ENCODE results near the gene AKAP8L.
A peak's percentile ranks its signal among the peaks of the same experiment; 100 is the strongest.

AKAP8L gene

GRCh38 chr19:15431396-15432017, 12.7 kb upstream of the AKAP8L start:
- H3K4me3 ChIP-seq (ENCODE audit: low read depth, low read length): peak overlapping the region; percentile 84
- no peak for TF ChIP-seq CTCF (IDR thresholded peaks at IDR 0.05; ENCODE audit: low read depth, low read length)
- TF ChIP-seq MAX (IDR thresholded peaks at IDR 0.05; ENCODE audit: low read depth, low read length): no peak
- TF ChIP-seq MYC (IDR thresholded peaks at IDR 0.05; ENCODE audit: low read depth, low read length): no peak
- TF ChIP-seq POLR2A (IDR thresholded peaks at IDR 0.05; ENCODE audit: extremely low read depth, insufficient read length): no peak
- DNase-seq (ENCODE audit: low read depth): no peak

GRCh38 chr19:15430526-15431120, 11.8 kb upstream of the AKAP8L start:
- DNase-seq (ENCODE audit: low read depth): no peak
- no peak overlapping the region for H3K4me3 ChIP-seq (ENCODE audit: low read depth, low read length)
- TF ChIP-seq POLR2A (IDR thresholded peaks at IDR 0.05; ENCODE audit: extremely low read depth, insufficient read length): no peak
- TF ChIP-seq MAX (IDR thresholded peaks at IDR 0.05; ENCODE audit: low read depth, low read length): no peak
- TF ChIP-seq MYC (IDR thresholded peaks at IDR 0.05; ENCODE audit: low read depth, low read length): no peak
- no peak for TF ChIP-seq CTCF (IDR thresholded peaks at IDR 0.05; ENCODE audit: low read depth, low read length)

- no peak overlapping the region for H3K4me3 ChIP-seq (ENCODE audit: low read depth, low read length)
- DNase-seq (ENCODE audit: low read depth): no peak
- no peak for TF ChIP-seq CTCF (IDR thresholded peaks at IDR 0.05; ENCODE audit: low read depth, low read length)
- no peak for TF ChIP-seq MYC (IDR thresholded peaks at IDR 0.05; ENCODE audit: low read depth, low read length)
- no peak for TF ChIP-seq POLR2A (IDR thresholded peaks at IDR 0.05; ENCODE audit: extremely low read depth, insufficient read length)
Observed at GRCh38 chr19:15429825-15430467, 11.2 kb upstream of the AKAP8L start.

GRCh38 chr19:15428956-15429824, 10.4 kb upstream of the AKAP8L start:
- TF ChIP-seq CTCF (IDR thresholded peaks at IDR 0.05; ENCODE audit: low read depth, low read length) (no peak), POLR2A (IDR thresholded peaks at IDR 0.05; ENCODE audit: extremely low read depth, insufficient read length) (no peak), MAX (IDR thresholded peaks at IDR 0.05; ENCODE audit: low read depth, low read length) (no peak), MYC (IDR thresholded peaks at IDR 0.05; ENCODE audit: low read depth, low read length) (no peak)
- no peak for DNase-seq (ENCODE audit: low read depth)
- no peak overlapping the region for H3K4me3 ChIP-seq (ENCODE audit: low read depth, low read length)

GRCh38 chr19:15427991-15428471, 9.2 kb upstream of the AKAP8L start:
- TF ChIP-seq POLR2A (IDR thresholded peaks at IDR 0.05; ENCODE audit: extremely low read depth, insufficient read length): no peak
- TF ChIP-seq MYC (IDR thresholded peaks at IDR 0.05; ENCODE audit: low read depth, low read length): no peak
- no peak for TF ChIP-seq CTCF (IDR thresholded peaks at IDR 0.05; ENCODE audit: low read depth, low read length)
- TF ChIP-seq MAX (IDR thresholded peaks at IDR 0.05; ENCODE audit: low read depth, low read length): no peak
- DNase-seq (ENCODE audit: low read depth): no peak
- H3K4me3 ChIP-seq (ENCODE audit: low read depth, low read length): no peak overlapping the region

Measured in NB4 (cell line).